Fibroblast of skin of back (primary cell): ENCODE measurements around the gene HELQ.

Experiments
- DNase-seq: peaks from one replicate; pipeline ENCODE4 v3.0.0-alpha.2; 2013

HELQ gene

GRCh38 chr4:83369831-83370639 is 85.6 kb downstream of the HELQ start:
- no peak for DNase-seq

GRCh38 chr4:83364312-83364711 is 91.3 kb downstream of the HELQ start:
- no peak for DNase-seq

GRCh38 chr4:83362492-83363329 is 92.9 kb downstream of the HELQ start:
- peak; percentile 18 for DNase-seq

GRCh38 chr4:83361416-83362103 is 94.1 kb downstream of the HELQ start:
- no peak for DNase-seq

GRCh38 chr4:83360018-83360417 is 95.6 kb downstream of the HELQ start:
- no peak for DNase-seq

GRCh38 chr4:83358410-83358809 is 97.2 kb downstream of the HELQ start:
- peak; percentile 82 for DNase-seq
